ENCODE data around the gene EEFSEC. TPM values are rescaled to one million over a fixed set of nuclear protein-coding genes. Genes with fewer than 3 reads are reported as not detected.

Gene EEFSEC
- total RNA-seq, 1 donor from 2014 or later, result 24.6 TPM

- peaks cover 0 to 8% of the 10 kb centered on the region in 2 donors for H3K36me3 ChIP-seq
- intact Hi-C loops (cut with DNase I), result loop anchor here (5.0 kb wide), 1 partner anchor 1037 kb away; no protein-coding TSS in a partner anchor
- no peak overlapping the region for H3K27ac ChIP-seq
- H3K27me3 ChIP-seq, result no peaks in the 10 kb centered on the region
- H3K4me1 ChIP-seq, result peaks cover 12% of the 10 kb centered on the region
- TF ChIP-seq POLR2AphosphoS5 (IDR thresholded peaks at IDR 0.05; ENCODE audit: insufficient read depth in 1 of 2, low read depth in 1 of 2) (no peak), POLR2A (IDR thresholded peaks at IDR 0.05) (no peak), CTCF (IDR thresholded peaks at IDR 0.05) (no peak)
- no peak overlapping the region for H3K4me3 ChIP-seq
- H3K9me3 ChIP-seq, result no peaks in the 10 kb centered on the region
- peak; percentile 43 to 58 for DNase-seq (ENCODE audit: extremely low spot score in 2 of 2)
These were observed 132.0 kb downstream of the EEFSEC start for GRCh38 chr3:128285042-128285966.

GRCh38 chr3:128285967-128286321 is 132.7 kb downstream of the EEFSEC start:
- H3K4me3 ChIP-seq, result no peak overlapping the region
- H3K4me1 ChIP-seq, result peaks cover 12% of the 10 kb centered on the region
- H3K27ac ChIP-seq, result no peak overlapping the region
- H3K9me3 ChIP-seq, result no peaks in the 10 kb centered on the region
- peak; percentile 7 to 25 for DNase-seq (ENCODE audit: extremely low spot score in 2 of 2)
- intact Hi-C loops (cut with DNase I), result loop anchor here (5.0 kb wide), 1 partner anchor 1036 kb away; no protein-coding TSS in a partner anchor
- no peaks in the 10 kb centered on the region for H3K27me3 ChIP-seq
- H3K36me3 ChIP-seq, result peaks cover 0 to 8% of the 10 kb centered on the region in 2 donors
- TF ChIP-seq POLR2AphosphoS5 (IDR thresholded peaks at IDR 0.05; ENCODE audit: insufficient read depth in 1 of 2, low read depth in 1 of 2), result no peak
- no peak for TF ChIP-seq POLR2A (IDR thresholded peaks at IDR 0.05)
- TF ChIP-seq CTCF (IDR thresholded peaks at IDR 0.05), result no peak

GRCh38 chr3:128286691-128287090 is 133.4 kb downstream of the EEFSEC start:
- Histone ChIP-seq H3K27ac (no peak overlapping the region), H3K36me3 (peaks cover 0 to 8% of the 10 kb centered on the region in 2 donors), H3K4me1 (peaks cover 12% of the 10 kb centered on the region), H3K27me3 (no peaks in the 10 kb centered on the region), H3K9me3 (no peaks in the 10 kb centered on the region), H3K4me3 (no peak overlapping the region)
- TF ChIP-seq POLR2AphosphoS5 (IDR thresholded peaks at IDR 0.05; ENCODE audit: insufficient read depth in 1 of 2, low read depth in 1 of 2) (no peak), CTCF (IDR thresholded peaks at IDR 0.05) (no peak), POLR2A (IDR thresholded peaks at IDR 0.05) (no peak)
- intact Hi-C loops (cut with DNase I), result loop anchor here (5.0 kb wide), 1 partner anchor 1036 kb away; no protein-coding TSS in a partner anchor
- peak in 1 of 2 donors; percentile 14 for DNase-seq (ENCODE audit: extremely low spot score in 2 of 2)

- no peaks in the 10 kb centered on the region for H3K27me3 ChIP-seq
- peak; percentile 52 to 55 for DNase-seq (ENCODE audit: extremely low spot score in 2 of 2)
- no peaks in the 10 kb centered on the region for H3K9me3 ChIP-seq
- peaks cover 9% of the 10 kb centered on the region for H3K4me1 ChIP-seq
- no peak overlapping the region for H3K4me3 ChIP-seq
- H3K27ac ChIP-seq, result no peak overlapping the region
- intact Hi-C loops (cut with DNase I), result loop anchor here (5.0 kb wide), 1 partner anchor 1035 kb away; no protein-coding TSS in a partner anchor
- H3K36me3 ChIP-seq, result peaks cover 0 to 8% of the 10 kb centered on the region in 2 donors
- TF ChIP-seq CTCF (IDR thresholded peaks at IDR 0.05) (no peak), POLR2A (IDR thresholded peaks at IDR 0.05) (no peak), POLR2AphosphoS5 (IDR thresholded peaks at IDR 0.05; ENCODE audit: insufficient read depth in 1 of 2, low read depth in 1 of 2) (no peak)
These were observed 133.9 kb downstream of the EEFSEC start for GRCh38 chr3:128287216-128287615.
